Subcutaneous adipose tissue (tissue), 4 donors: ENCODE data around the gene NPR2. TPM values are rescaled to one million over a fixed set of nuclear protein-coding genes. Genes with fewer than 3 reads are reported as not detected.

Experiments
- CTCF ChIP-seq: fragments of 450-650 bp; IDR thresholded peaks from one replicate; pipeline ENCODE4 v1.5.1; 2016; ENCODE audit warnings: low read depth, mild to moderate bottlenecking, control low read depth, antibody characterized with exemption, moderate library complexity
- total RNA-seq, 4 donors: library from RNA; depleted of rRNA; stranded (reverse); fragments of >200 nt; gene quantifications; one replicate each; pipeline ENCODE4 v1.1.0, GENCODE V29; 2016

NPR2 gene
- total RNA-seq, 4 donors from 2014 or later = 15.8 to 36.1 (median 24.3) TPM

DNA sequence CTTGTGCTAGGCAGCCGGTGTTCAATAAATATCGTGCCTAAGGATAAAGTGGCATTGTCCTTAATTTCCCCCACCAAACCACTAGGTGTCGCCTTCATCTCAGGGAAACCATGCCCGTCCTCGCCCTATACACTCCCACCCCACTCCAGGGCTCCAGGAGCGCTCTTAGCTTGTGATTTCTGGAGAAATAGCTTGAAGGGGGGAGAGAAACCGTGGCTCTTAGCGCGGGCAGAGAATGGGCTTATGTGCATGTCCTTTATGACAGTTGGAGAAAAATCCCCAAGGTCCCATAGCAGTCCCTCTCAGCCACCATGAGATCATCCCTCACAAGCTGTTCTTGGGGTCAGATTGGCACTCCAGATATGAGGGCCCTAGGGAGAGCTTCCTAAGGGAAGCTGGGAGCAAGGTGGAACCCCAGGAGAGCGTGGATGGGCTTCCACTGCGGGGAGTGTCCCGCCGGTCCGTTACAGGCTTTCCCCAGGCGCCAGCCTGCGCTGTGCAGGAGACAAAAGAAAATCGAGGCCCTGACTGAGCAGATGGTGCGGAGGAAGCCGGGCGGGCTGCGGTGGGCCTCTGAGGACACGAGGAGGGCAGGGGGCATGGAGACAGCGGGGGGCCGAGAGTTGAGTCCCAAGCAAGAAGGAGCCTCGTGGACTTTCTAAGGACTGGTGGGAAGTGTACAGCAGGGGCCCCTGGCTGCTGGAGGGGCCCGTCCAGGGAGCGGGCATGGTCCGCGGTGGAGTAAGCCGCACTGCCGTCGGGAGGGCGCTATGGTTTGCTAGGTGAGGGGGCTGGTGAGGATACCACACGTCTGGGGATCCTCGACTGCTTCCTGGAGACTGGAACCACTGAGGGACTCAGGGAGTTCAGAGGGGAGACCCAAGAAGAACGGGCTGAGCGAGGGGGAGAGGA, 750 bp upstream of the NPR2 start:
- TF ChIP-seq CTCF = no peak

DNA sequence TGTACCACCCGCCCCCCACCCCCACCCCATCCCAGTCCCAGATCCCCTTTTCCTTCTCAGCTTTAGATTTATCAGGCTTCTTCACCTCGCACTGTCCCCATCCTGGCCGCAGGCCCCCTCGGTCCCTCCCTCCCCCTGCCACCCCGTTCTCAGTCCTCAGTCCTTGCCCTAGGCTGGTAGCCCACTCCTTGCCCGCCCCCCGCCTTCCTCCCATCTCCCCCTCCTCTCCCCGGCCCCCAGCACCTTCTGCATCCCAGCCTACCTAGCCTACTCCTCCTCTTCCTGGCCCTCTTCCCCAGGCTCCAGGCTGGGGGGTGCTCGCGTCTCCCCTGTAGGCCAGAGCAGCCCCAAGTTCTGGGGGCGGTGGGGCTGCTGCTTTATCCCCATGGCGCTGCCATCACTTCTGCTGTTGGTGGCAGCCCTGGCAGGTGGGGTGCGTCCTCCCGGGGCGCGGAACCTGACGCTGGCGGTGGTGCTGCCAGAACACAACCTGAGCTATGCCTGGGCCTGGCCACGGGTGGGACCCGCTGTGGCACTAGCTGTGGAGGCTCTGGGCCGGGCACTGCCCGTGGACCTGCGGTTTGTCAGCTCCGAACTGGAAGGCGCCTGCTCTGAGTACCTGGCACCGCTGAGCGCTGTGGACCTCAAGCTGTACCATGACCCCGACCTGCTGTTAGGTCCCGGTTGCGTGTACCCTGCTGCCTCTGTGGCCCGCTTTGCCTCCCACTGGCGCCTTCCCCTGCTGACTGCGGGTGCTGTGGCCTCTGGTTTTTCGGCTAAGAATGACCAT, 828 bp downstream of the NPR2 start:
- TF ChIP-seq CTCF = no peak

- no peak for TF ChIP-seq CTCF
Measured at GRCh38 chr9:35792826-35793225, 1.4 kb downstream of the NPR2 start.

DNA sequence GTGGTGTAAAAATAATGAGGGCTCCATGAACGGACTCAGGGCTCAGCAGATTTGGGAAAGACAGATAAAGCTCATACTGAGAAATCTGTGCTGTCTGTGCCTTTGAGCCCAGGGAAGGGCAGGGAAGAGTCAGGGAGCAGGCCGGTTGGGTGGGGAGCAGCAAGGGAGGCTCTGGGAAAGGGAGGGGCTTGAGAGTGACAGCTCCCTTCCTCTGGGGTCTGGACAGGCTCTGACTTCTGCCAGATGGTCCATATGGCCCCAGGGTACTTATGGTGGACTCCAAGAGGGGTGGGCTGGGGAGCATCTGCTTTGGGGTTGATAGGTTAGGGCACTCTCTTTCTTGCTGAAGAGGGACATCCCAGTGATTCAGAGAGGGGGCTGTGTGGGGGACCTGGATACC, 2.1 kb downstream of the NPR2 start:
- TF ChIP-seq CTCF = no peak

DNA sequence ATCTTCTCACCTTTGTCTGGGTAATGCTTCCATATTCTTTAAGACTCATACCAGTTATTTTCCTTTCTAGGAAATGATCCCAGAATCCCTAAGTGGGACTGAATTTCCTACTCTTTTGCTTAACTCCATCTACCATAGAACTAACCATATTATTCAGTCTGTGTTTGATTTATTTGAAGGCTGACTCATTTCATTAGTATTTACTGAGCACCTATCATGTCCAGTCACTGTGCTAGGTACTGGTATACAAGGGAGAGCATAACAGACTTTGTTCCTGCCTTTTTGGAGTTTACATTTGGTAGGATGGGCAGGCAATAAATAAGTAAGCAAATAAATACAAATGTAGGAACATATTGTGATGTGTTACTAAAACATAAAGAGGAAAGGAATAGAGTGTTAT, 4.3 kb downstream of the NPR2 start:
- no peak for TF ChIP-seq CTCF

- TF ChIP-seq CTCF = no peak
Measured at GRCh38 chr9:35797311-35798109, 6.1 kb downstream of the NPR2 start.
